Stimulated activated memory B cell treated with anti-CD40 and anti-IgM and Interleukin-4, amounts not matched to agents 10 μg/mL and 1 μg/mL and 100 μg/mL, for 72 hours (primary cell): ENCODE results near the gene DENND2D.

Experiments used
- ATAC-seq: fragments of 150-1000 bp; cut with Tn5 transposase; 2 replicates; pipeline ENCODE4 v1.10.0; 2021
- H3K27ac Mint-ChIP-seq: one replicate; pipeline ENCODE4 v1.8.0; 2022; ENCODE audit warnings: mild to moderate bottlenecking, mixed read lengths
- H3K27me3 Mint-ChIP-seq: one replicate; pipeline ENCODE4 v1.8.0; 2022; ENCODE audit warnings: mixed read lengths
- H3K36me3 Mint-ChIP-seq: one replicate; pipeline ENCODE4 v1.8.0; 2022; ENCODE audit warnings: mixed read lengths
- H3K4me1 Mint-ChIP-seq: one replicate; pipeline ENCODE4 v1.8.0; 2022; ENCODE audit warnings: mixed read lengths
- H3K4me3 Mint-ChIP-seq: one replicate; pipeline ENCODE4 v1.8.0; 2022; ENCODE audit warnings: mild to moderate bottlenecking, moderate library complexity, mixed read lengths
- H3K9me3 Mint-ChIP-seq: one replicate; pipeline ENCODE4 v1.8.0; 2022; ENCODE audit warnings: mixed read lengths

DENND2D gene

GRCh38 chr1:111214884-111215283 is 14.4 kb upstream of the DENND2D start:
- Mint-ChIP-seq H3K4me3 (peak overlapping the region; percentile 46), H3K4me1 (peaks cover 82% of the 10 kb centered on the region), H3K9me3 (no peaks in the 10 kb centered on the region), H3K36me3 (no peaks in the 10 kb centered on the region), H3K27ac (peak overlapping the region; percentile 86), H3K27me3 (no peaks in the 10 kb centered on the region)
- ATAC-seq: no peak

GRCh38 chr1:111214074-111214801 is 13.8 kb upstream of the DENND2D start:
- Mint-ChIP-seq H3K4me3 (peak overlapping the region; percentile 46), H3K9me3 (no peaks in the 10 kb centered on the region), H3K27me3 (no peaks in the 10 kb centered on the region), H3K4me1 (peaks cover 76% of the 10 kb centered on the region), H3K27ac (peak overlapping the region; percentile 86), H3K36me3 (no peaks in the 10 kb centered on the region)
- ATAC-seq: peak; percentile 22

GRCh38 chr1:111213412-111213811 is 13.0 kb upstream of the DENND2D start:
- Mint-ChIP-seq H3K4me1 (peaks cover 74% of the 10 kb centered on the region), H3K9me3 (no peaks in the 10 kb centered on the region), H3K27me3 (no peaks in the 10 kb centered on the region), H3K4me3 (no peak overlapping the region), H3K27ac (peak overlapping the region; percentile 86), H3K36me3 (no peaks in the 10 kb centered on the region)
- ATAC-seq: no peak

DNA sequence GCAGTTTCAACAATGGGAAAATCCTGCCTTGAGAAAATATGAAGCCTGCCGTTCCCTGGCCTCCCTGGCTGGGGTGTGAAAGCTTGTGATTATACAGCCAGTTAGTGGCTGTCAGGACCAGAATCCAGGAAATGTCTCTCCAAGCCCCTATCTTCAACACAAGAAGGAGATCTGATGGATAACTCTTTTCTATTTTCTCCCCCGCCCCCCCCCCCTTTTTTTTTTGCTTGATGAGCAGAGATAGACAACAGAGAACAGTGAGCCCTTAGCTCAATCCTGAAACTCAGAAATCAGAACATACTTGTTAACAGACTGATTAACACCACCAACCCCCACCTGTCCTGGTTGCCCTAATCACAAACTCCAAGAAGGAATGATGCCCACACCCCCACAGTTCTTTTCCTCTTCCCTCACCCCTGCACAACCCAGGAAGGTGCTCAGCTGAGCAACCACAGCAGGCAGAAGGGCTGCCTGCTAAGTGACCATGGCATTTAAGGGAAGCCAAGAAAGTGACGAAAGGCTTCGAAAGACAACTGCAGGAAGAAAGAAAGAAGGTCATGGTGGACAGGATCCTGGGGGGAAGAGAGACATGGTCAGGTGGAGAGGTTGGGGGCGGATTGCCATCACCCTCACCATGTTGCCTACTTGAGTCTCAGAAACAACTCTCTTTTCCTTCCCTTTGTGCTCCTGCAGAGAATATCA is 12.3 kb upstream of the DENND2D start:
- no peak overlapping the region for H3K4me3 Mint-ChIP-seq
- no peaks in the 10 kb centered on the region for H3K27me3 Mint-ChIP-seq
- no peak for ATAC-seq
- H3K9me3 Mint-ChIP-seq: no peaks in the 10 kb centered on the region
- peak overlapping the region; percentile 86 for H3K27ac Mint-ChIP-seq
- H3K4me1 Mint-ChIP-seq: peaks cover 71% of the 10 kb centered on the region
- H3K36me3 Mint-ChIP-seq: no peaks in the 10 kb centered on the region

- Mint-ChIP-seq H3K4me3 (no peak overlapping the region), H3K27me3 (no peaks in the 10 kb centered on the region), H3K4me1 (peaks cover 63% of the 10 kb centered on the region), H3K27ac (no peak overlapping the region), H3K9me3 (no peaks in the 10 kb centered on the region), H3K36me3 (no peaks in the 10 kb centered on the region)
- ATAC-seq: no peak
Measured at GRCh38 chr1:111211921-111212320, 11.5 kb upstream of the DENND2D start.

DNA sequence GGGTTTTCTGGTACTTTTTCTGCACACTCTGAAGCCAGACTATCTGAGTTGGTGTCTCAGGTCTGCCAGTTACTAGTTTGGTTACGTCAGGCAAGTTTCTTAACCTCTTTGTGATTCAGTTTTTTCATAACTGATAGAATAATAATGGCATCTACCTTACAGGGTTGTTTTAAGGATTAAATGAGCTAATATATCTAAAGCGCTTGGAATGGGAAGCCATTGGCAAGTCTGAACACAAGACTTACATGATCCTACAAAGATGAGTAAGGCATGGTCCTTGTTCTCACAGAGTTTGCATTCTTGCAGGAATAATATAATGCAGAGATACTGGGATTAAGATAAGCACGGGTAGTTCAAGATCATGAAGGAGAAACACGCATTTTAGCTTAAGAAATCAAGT is 9.2 kb upstream of the DENND2D start:
- H3K36me3 Mint-ChIP-seq: no peaks in the 10 kb centered on the region
- no peaks in the 10 kb centered on the region for H3K27me3 Mint-ChIP-seq
- H3K4me3 Mint-ChIP-seq: no peak overlapping the region
- H3K27ac Mint-ChIP-seq: no peak overlapping the region
- no peaks in the 10 kb centered on the region for H3K9me3 Mint-ChIP-seq
- no peak for ATAC-seq
- peaks cover 63% of the 10 kb centered on the region for H3K4me1 Mint-ChIP-seq

DNA sequence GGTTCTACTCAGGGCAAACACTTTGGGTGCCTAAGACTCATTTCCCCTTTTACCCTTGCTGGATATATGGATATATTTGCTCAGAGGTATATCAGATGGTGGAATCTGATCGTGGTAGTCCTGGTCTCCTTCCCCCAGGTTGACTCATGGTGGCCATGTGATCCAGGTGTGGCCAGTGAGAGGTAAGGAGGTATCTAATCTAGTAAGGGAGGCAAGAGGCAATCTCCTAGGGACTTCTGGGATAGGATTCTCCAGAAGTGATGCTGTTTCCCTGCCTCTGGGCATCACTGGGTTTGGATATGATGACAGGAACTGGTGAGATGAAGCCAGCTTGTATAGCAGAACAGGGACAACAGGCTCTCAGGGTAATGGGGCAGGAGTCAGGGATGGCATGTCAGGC is 8.5 kb upstream of the DENND2D start:
- Mint-ChIP-seq H3K4me3 (no peak overlapping the region), H3K4me1 (peaks cover 59% of the 10 kb centered on the region), H3K9me3 (no peaks in the 10 kb centered on the region), H3K27ac (peak overlapping the region; percentile 88), H3K36me3 (no peaks in the 10 kb centered on the region), H3K27me3 (no peaks in the 10 kb centered on the region)
- no peak for ATAC-seq

DNA sequence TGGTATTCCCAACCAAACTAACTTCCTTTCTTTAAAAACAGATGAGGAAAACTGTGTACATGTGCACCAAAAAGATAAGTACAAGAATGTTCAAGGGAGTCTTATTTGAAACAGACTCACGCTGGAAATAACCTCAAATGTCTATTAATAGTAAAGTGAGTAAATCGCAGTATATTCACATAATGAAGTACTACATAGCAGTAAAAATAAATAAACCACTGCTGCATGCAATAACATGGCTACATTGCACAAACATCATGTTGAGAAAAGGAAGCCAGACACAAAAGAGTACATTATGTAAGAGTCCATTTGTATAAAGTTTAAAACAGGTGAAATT is 5.2 kb upstream of the DENND2D start:
- no peaks in the 10 kb centered on the region for H3K9me3 Mint-ChIP-seq
- H3K27me3 Mint-ChIP-seq: no peaks in the 10 kb centered on the region
- no peak for ATAC-seq
- no peak overlapping the region for H3K4me3 Mint-ChIP-seq
- H3K4me1 Mint-ChIP-seq: peaks cover 65% of the 10 kb centered on the region
- H3K36me3 Mint-ChIP-seq: no peaks in the 10 kb centered on the region
- peak overlapping the region; percentile 88 for H3K27ac Mint-ChIP-seq

DNA sequence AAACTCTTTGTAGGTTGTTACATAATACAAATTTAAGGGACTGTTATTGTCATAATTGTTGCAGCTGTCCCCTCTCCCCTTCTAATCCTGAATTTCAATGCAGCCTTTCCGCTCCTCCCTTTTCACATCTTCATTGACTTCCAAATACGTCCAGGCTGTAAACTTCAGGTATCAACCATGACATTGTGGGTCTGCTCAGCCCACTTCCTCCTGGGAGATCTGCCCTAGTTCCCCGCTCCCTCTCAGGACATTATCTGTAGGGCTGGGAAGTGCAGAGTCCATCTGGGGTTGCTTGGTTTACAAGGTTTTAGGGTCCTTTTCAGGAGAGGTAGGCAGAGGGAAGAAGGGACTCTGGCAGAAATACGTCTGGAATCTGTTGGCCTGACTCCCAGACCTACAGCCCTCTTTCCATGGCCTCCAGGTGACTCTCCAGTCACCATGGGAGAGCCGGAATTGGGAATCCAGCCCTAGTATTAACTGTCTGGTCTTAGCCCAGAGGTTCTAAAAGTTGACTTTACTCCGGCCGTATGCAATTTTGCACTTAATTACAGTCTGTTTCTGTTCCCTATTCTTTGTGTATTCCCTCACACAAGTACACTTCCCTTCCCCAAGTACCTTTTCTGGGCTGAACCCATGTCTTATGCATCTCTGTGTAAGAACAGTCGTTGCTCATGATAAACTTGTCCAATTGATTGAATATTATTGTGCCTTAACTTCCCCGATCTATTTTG is 4.7 kb upstream of the DENND2D start:
- Mint-ChIP-seq H3K27ac (peak overlapping the region; percentile 88), H3K4me1 (peaks cover 65% of the 10 kb centered on the region), H3K27me3 (no peaks in the 10 kb centered on the region), H3K9me3 (no peaks in the 10 kb centered on the region), H3K36me3 (peaks cover 4% of the 10 kb centered on the region), H3K4me3 (peak overlapping the region; percentile 90)
- ATAC-seq: no peak

DNA sequence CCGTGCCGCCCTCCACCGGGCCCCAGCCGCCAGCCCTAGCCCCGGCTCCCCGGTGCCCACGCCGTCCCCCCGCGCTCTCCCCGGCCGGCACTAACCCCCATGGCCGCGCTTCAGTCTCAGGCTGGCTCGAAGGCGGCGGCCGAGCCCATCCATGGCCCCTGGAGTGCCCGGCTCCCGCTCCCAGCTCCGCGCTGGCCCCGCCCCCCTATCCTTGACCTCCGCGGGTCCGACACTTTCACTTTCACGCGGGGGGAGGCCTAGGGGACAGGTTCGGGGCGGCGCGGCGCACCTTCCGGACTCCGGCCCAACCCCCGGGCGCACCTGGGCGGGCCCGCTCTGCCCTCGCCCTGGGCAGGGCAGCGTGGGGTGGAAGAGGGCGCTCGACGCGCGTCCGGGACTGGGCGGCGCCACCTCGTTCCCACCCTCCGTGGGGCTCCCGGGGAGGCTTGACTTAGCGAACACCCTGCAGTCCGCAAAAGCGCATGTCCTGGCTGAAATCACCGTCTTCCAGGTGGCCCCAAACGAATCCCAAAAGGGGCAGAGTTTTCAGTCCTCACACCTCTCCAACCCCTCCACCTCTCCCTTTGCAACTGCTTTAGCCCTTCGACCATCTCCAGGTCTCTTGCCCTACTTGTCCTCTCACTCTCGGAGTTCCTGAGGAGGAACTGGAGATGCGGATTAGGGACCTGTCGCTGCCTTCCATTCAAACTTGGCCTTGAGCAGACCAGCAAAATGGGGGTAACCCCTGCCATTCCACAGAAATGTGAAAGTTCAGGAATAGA is 3.9 kb upstream of the DENND2D start:
- Mint-ChIP-seq H3K9me3 (no peaks in the 10 kb centered on the region), H3K4me1 (peaks cover 70% of the 10 kb centered on the region)

GRCh38 chr1:111203681-111204200 is 3.3 kb upstream of the DENND2D start:
- H3K36me3 Mint-ChIP-seq: peaks cover 9% of the 10 kb centered on the region
- peak overlapping the region; percentile 88 for H3K27ac Mint-ChIP-seq
- H3K27me3 Mint-ChIP-seq: no peaks in the 10 kb centered on the region
- H3K4me1 Mint-ChIP-seq: peaks cover 76% of the 10 kb centered on the region
- H3K4me3 Mint-ChIP-seq: peak overlapping the region; percentile 90
- ATAC-seq: peak; percentile 77
- no peaks in the 10 kb centered on the region for H3K9me3 Mint-ChIP-seq

More for the DNA sequence above, 3.9 kb upstream of the DENND2D start:
- Mint-ChIP-seq H3K36me3 (peaks cover 9% of the 10 kb centered on the region), H3K4me3 (peak overlapping the region; percentile 90), H3K27me3 (no peaks in the 10 kb centered on the region), H3K27ac (peak overlapping the region; percentile 88)
- ATAC-seq: peak; percentile 93

GRCh38 chr1:111202707-111203623 is 2.5 kb upstream of the DENND2D start:
- H3K4me3 Mint-ChIP-seq: peak overlapping the region; percentile 90
- H3K27me3 Mint-ChIP-seq: no peaks in the 10 kb centered on the region
- peaks cover 75% of the 10 kb centered on the region for H3K4me1 Mint-ChIP-seq
- H3K9me3 Mint-ChIP-seq: no peaks in the 10 kb centered on the region
- no peak for ATAC-seq
- H3K27ac Mint-ChIP-seq: peak overlapping the region; percentile 88
- H3K36me3 Mint-ChIP-seq: peaks cover 9% of the 10 kb centered on the region

- H3K27me3 Mint-ChIP-seq: no peaks in the 10 kb centered on the region
- H3K4me3 Mint-ChIP-seq: peak overlapping the region; percentile 21
- H3K4me1 Mint-ChIP-seq: peaks cover 81% of the 10 kb centered on the region
- H3K27ac Mint-ChIP-seq: peak overlapping the region; percentile 88
- ATAC-seq: no peak
- peaks cover 14% of the 10 kb centered on the region for H3K36me3 Mint-ChIP-seq
- no peaks in the 10 kb centered on the region for H3K9me3 Mint-ChIP-seq
Measured at GRCh38 chr1:111202366-111202706, 1.9 kb upstream of the DENND2D start.
